HCT116 (cell line): ENCODE data around the gene KCMF1.

Source experiments
- ATF3 ChIP-seq: IDR thresholded peaks from 2 replicates; pipeline ENCODE4 v1.6.1; 2012
- CEBPB ChIP-seq: IDR thresholded peaks from 2 replicates; pipeline ENCODE4 v1.6.1; 2012; ENCODE audit warnings: low read depth
- CTCF ChIP-seq, 3 experiments: fragments of 200-600 bp in 1 of 3; sonication (generic) in 1 of 3; IDR thresholded peaks in 2 of 3; conservative IDR thresholded peaks in 1 of 3; 2 replicates each; pipeline ENCODE4 v1.5.1; 2012 to 2017; ENCODE audit warnings: low read depth in 2 of 3, low read length in 2 of 3, antibody characterized with exemption in 1 of 3, borderline replicate concordance in 1 of 3, control low read depth in 1 of 3, mild to moderate bottlenecking in 1 of 3, mixed read lengths in 1 of 3, mixed run types in 1 of 3, moderate library complexity in 1 of 3; ENCODE audit not compliant: insufficient read depth in 1 of 3
- EGR1 ChIP-seq: IDR thresholded peaks from 2 replicates; pipeline ENCODE4 v1.6.1; 2012; ENCODE audit warnings: low read depth
- ELF1 ChIP-seq: IDR thresholded peaks from 2 replicates; pipeline ENCODE4 v1.6.1; 2012; ENCODE audit warnings: low read depth, borderline replicate concordance
- EZH2 ChIP-seq: fragments of 200-600 bp; sonication (generic); IDR thresholded peaks from 2 replicates; pipeline ENCODE4 v1.6.1; 2017; ENCODE audit warnings: antibody characterized with exemption, mixed run types
- EZH2phosphoT487 ChIP-seq: fragments of 200-600 bp; IDR thresholded peaks from 2 replicates; pipeline ENCODE4 v1.6.1; 2018; ENCODE audit warnings: antibody characterized with exemption, borderline replicate concordance
- POLR2A ChIP-seq: IDR thresholded peaks from 2 replicates; pipeline ENCODE4 v1.7.0; 2011; ENCODE audit warnings: borderline replicate concordance; ENCODE audit not compliant: insufficient read depth, insufficient read length; ENCODE audit errors: extremely low read depth
- POLR2AphosphoS5 ChIP-seq: IDR thresholded peaks from 2 replicates; pipeline ENCODE4 v1.6.1; 2011; ENCODE audit warnings: mild to moderate bottlenecking, low read depth, low read length, moderate library complexity
- RAD21 ChIP-seq: IDR thresholded peaks from 2 replicates; pipeline ENCODE4 v1.6.1; 2012; ENCODE audit warnings: low read depth, mild to moderate bottlenecking
- SP1 ChIP-seq: IDR thresholded peaks from 2 replicates; pipeline ENCODE4 v1.6.1; 2012; ENCODE audit warnings: low read depth
- ZFX ChIP-seq: fragments of 450-650 bp; IDR thresholded peaks from 2 replicates; pipeline ENCODE4 v1.6.1; 2017
- ZNF274 ChIP-seq: fragments of 200-500 bp; sonication (Bioruptor generic); IDR thresholded peaks from 2 replicates; pipeline ENCODE4 v1.6.1; 2014; ENCODE audit warnings: mild to moderate bottlenecking, low read depth, low read length, inconsistent platforms

GRCh38 chr2:85022232-85022631 lies 51.3 kb downstream of the KCMF1 start:
- TF ChIP-seq CTCF (IDR thresholded peaks at IDR 0.05 in 2 of 3, conservative IDR thresholded peaks at IDR 0.05 in 1 of 3; ENCODE audit: borderline replicate concordance in 1 of 3, insufficient read depth in 1 of 3, low read depth in 2 of 3, low read length in 2 of 3) (no peak), EZH2 (no peak), POLR2AphosphoS5 (no peak), ZFX (no peak), ZNF274 (no peak), ATF3 (no peak), POLR2A (no peak), SP1 (no peak), EZH2phosphoT487 (no peak), ELF1 (no peak), EGR1 (no peak), RAD21 (no peak), CEBPB (no peak)
